Epidermal melanocyte (primary cell): Measurements from ENCODE around the gene ARHGAP24.

ENCODE experiments used
- DNase-seq: peaks from one replicate; pipeline ENCODE4 v3.0.0; 2011; ENCODE audit warnings: low spot score; ENCODE audit not compliant: insufficient read length

The ARHGAP24 gene

GRCh38 chr4:85688055-85688740, 213.2 kb downstream of the ARHGAP24 start:
- DNase-seq, result no peak

- no peak for DNase-seq
Measured at GRCh38 chr4:85696661-85697060, 221.7 kb downstream of the ARHGAP24 start.

- DNase-seq, result no peak
Measured at GRCh38 chr4:85697854-85698253, 222.9 kb downstream of the ARHGAP24 start.

- no peak for DNase-seq
Measured at GRCh38 chr4:85700362-85700761, 225.4 kb downstream of the ARHGAP24 start.

- DNase-seq, result no peak
Measured at GRCh38 chr4:85701861-85702321, 226.9 kb downstream of the ARHGAP24 start.

- no peak for DNase-seq
Measured at GRCh38 chr4:85703096-85703495, 228.1 kb downstream of the ARHGAP24 start.

GRCh38 chr4:85707611-85708010, 232.7 kb downstream of the ARHGAP24 start:
- DNase-seq, result no peak

GRCh38 chr4:85708468-85708867, 233.5 kb downstream of the ARHGAP24 start:
- DNase-seq, result no peak

GRCh38 chr4:85713005-85713404, 238.1 kb downstream of the ARHGAP24 start:
- DNase-seq, result no peak

- no peak for DNase-seq
Measured at GRCh38 chr4:85715991-85716737, 241.2 kb downstream of the ARHGAP24 start.

- no peak for DNase-seq
Measured at GRCh38 chr4:85717351-85717750, 242.4 kb downstream of the ARHGAP24 start.

GRCh38 chr4:85717847-85718246, 242.9 kb downstream of the ARHGAP24 start:
- no peak for DNase-seq

- DNase-seq, result no peak
Measured at GRCh38 chr4:85720735-85721134, 245.8 kb downstream of the ARHGAP24 start.

- DNase-seq, result no peak
Measured at GRCh38 chr4:85722401-85722800, 247.5 kb downstream of the ARHGAP24 start.

- DNase-seq, result no peak
Measured at GRCh38 chr4:85722807-85723206, 247.9 kb downstream of the ARHGAP24 start.

- DNase-seq, result no peak
Measured at GRCh38 chr4:85724791-85725563, 250.0 kb downstream of the ARHGAP24 start.

- no peak for DNase-seq
Measured at GRCh38 chr4:85725721-85726170, 250.8 kb downstream of the ARHGAP24 start.

- no peak for DNase-seq
Measured at GRCh38 chr4:85726555-85726954, 251.6 kb downstream of the ARHGAP24 start.

GRCh38 chr4:85728464-85728863, 253.5 kb downstream of the ARHGAP24 start:
- no peak for DNase-seq

GRCh38 chr4:85732124-85732523, 257.2 kb downstream of the ARHGAP24 start:
- no peak for DNase-seq

- no peak for DNase-seq
Measured at GRCh38 chr4:85733798-85734197, 258.8 kb downstream of the ARHGAP24 start.

GRCh38 chr4:85734424-85734831, 259.5 kb downstream of the ARHGAP24 start:
- no peak for DNase-seq
